K562 (cell line): Measurements from ENCODE around the gene COL11A2. TPM values are rescaled to one million over a fixed set of nuclear protein-coding genes. Genes with fewer than 3 reads are reported as not detected.

Experiments
- ARID1B ChIP-seq: fragments of 450-650 bp; IDR thresholded peaks from 2 replicates; pipeline ENCODE4 v1.6.1; 2016; ENCODE audit warnings: antibody characterized with exemption, mild to moderate bottlenecking, inconsistent platforms
- CHD2 ChIP-seq: IDR thresholded peaks from 2 replicates; pipeline ENCODE4 v1.6.1; 2011; ENCODE audit warnings: low read depth, low read length
- RAD21 ChIP-seq, 2 experiments: fragments of 250-450 bp in 1 of 2; fragments of 450-650 bp in 1 of 2; sonication (Bioruptor Pico) in 1 of 2; formaldehyde crosslinking in 1 of 2; IDR thresholded peaks in 1 of 2; conservative IDR thresholded peaks in 1 of 2; 2 replicates each; pipeline versions ENCODE4 v1.4.0 to v1.8.0; 2020 to 2022; ENCODE audit warnings: mild to moderate bottlenecking in 2 of 2, moderate library complexity in 1 of 2
- TEAD1 ChIP-seq, 2 experiments: fragments of 450-650 bp in 1 of 2; sonication (generic) in 1 of 2; formaldehyde crosslinking; IDR thresholded peaks; 2 replicates each; pipeline versions ENCODE4 v1.4.0 to v1.8.0; 2020 to 2022; ENCODE audit warnings: mild to moderate bottlenecking in 2 of 2, missing genetic modification reagents in 1 of 2
- ZNF184 ChIP-seq: sonication (generic); formaldehyde crosslinking; IDR thresholded peaks from 2 replicates; pipeline ENCODE4 v1.5.0; 2020; ENCODE audit warnings: missing genetic modification reagents
- polyA plus RNA-seq, 8 experiments: library from polyadenylated mRNA; depleted of rRNA in 4 of 8; stranded (reverse) in 5 of 8; unstranded in 3 of 8; fragments of >200 nt; fragmentation: Nextera tagmentation in 2 of 8; fragmentation: Illumina TruSeq in 1 of 8; extraction: Ambion mirVana in 2 of 8; extraction: Trizol in 1 of 8; gene quantifications; 2 replicates each; pipeline versions ENCODE4 v1.2.1 to v1.2.3, GENCODE V29; 2011 to 2014; ENCODE audit warnings: inconsistent platforms in 1 of 8, missing spikeins in 1 of 8
- total RNA-seq, 7 experiments: library from RNA; depleted of rRNA in 6 of 7; stranded (reverse); fragments of >200 nt in 6 of 7; fragmentation: Illumina TruSeq in 2 of 7; extraction: Trizol in 2 of 7; gene quantifications; 2 replicates each; pipeline versions ENCODE4 v1.2.1 to v1.2.3, GENCODE V29; 2011 to 2021; ENCODE audit warnings: low replicate concordance in 1 of 7
- TF ChIP-seq, protein P1 (sequence below), 2 experiments: fragments of 450-650 bp; formaldehyde crosslinking in 1 of 2; IDR thresholded peaks; 2 replicates each; pipeline versions ENCODE4 v1.4.0 to v1.6.1; 2014 to 2020; ENCODE audit warnings: mild to moderate bottlenecking in 2 of 2, borderline replicate concordance in 1 of 2, low read depth in 1 of 2
- TF ChIP-seq, protein P2 (sequence below): fragments of 450-650 bp; formaldehyde crosslinking; IDR thresholded peaks from 2 replicates; pipeline ENCODE4 v1.4.0; 2020; ENCODE audit warnings: mild to moderate bottlenecking, moderate library complexity
- TF ChIP-seq, protein P3 (sequence below): IDR thresholded peaks from 2 replicates; pipeline ENCODE4 v1.6.1; 2011; ENCODE audit warnings: borderline replicate concordance, low read depth, mild to moderate bottlenecking, moderate library complexity, low read length; ENCODE audit not compliant: insufficient read depth, poor library complexity, severe bottlenecking

The COL11A2 gene
- total and polyA plus RNA-seq, 9 of the 15 experiments (the other 6 are each of a cell fraction or from before 2014, with no cell fraction given): 0.04 to 0.35 (median 0.09) TPM; not detected in 1

DNA sequence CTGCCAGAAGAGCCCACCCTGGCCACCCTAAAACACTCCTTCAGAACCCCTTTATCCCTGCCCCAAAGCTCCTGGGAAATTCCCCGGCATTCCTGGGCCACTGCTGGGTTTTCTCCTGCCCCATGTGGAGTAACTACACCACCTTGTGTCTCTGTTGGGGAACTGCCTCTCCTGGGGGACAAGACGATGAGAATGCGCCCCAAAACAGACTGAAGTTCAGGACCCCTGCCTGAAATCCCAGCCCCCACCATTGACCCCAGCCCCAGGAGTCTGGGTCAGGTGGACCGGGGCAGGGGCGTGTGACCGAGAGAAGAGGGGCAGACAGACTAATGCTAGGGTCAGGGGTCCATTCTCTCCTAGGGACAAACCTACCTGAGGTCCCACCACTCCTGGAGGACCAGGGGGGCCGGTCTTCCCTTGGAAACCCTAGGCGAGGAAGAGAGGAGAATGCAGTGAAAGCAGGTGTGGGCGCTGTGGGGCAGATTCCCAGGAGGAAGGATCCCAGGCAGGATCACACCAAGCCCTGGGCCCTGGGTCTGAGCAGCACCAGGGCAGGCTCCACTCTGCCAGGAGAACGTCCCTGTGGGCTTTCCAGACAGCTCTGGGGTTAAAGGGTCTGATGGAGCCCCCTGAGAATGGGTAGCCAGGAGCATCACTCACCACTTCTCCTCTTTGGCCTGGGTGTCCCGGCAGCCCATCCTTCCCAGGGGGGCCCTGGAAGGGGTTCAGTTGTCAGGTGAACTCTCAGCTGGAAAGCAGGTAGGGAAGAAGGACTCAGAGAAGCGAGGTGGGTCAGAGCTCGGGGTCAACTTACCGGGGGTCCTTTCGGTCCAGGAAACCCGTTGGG, 19.4 kb downstream of the COL11A2 start (continued):
- TF ChIP-seq, protein P1, sequence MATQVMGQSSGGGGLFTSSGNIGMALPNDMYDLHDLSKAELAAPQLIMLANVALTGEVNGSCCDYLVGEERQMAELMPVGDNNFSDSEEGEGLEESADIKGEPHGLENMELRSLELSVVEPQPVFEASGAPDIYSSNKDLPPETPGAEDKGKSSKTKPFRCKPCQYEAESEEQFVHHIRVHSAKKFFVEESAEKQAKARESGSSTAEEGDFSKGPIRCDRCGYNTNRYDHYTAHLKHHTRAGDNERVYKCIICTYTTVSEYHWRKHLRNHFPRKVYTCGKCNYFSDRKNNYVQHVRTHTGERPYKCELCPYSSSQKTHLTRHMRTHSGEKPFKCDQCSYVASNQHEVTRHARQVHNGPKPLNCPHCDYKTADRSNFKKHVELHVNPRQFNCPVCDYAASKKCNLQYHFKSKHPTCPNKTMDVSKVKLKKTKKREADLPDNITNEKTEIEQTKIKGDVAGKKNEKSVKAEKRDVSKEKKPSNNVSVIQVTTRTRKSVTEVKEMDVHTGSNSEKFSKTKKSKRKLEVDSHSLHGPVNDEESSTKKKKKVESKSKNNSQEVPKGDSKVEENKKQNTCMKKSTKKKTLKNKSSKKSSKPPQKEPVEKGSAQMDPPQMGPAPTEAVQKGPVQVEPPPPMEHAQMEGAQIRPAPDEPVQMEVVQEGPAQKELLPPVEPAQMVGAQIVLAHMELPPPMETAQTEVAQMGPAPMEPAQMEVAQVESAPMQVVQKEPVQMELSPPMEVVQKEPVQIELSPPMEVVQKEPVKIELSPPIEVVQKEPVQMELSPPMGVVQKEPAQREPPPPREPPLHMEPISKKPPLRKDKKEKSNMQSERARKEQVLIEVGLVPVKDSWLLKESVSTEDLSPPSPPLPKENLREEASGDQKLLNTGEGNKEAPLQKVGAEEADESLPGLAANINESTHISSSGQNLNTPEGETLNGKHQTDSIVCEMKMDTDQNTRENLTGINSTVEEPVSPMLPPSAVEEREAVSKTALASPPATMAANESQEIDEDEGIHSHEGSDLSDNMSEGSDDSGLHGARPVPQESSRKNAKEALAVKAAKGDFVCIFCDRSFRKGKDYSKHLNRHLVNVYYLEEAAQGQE (IDR thresholded peaks at IDR 0.05; ENCODE audit: borderline replicate concordance): peak; percentile 56; the same call in 1 of the 2 replicates
- TF ChIP-seq, protein P1 (CRISPR knock-in tag; IDR thresholded peaks at IDR 0.05; ENCODE audit: low read depth): no peak
- TF ChIP-seq TEAD1 (CRISPR knock-in tag; IDR thresholded peaks at IDR 0.05) (0 out of 4 replicates have a peak, but pooled peaks of 1 of the 2 experiments have one; percentile 44), ARID1B (no peak), RAD21 (CRISPR knock-in tag; conservative IDR thresholded peaks at IDR 0.05 in 1 of 2, IDR thresholded peaks at IDR 0.05 in 1 of 2) (peak; percentile 78 to 85), CHD2 (no peak), ZNF184 (CRISPR knock-in tag) (no peak)
- TF ChIP-seq, protein P2, sequence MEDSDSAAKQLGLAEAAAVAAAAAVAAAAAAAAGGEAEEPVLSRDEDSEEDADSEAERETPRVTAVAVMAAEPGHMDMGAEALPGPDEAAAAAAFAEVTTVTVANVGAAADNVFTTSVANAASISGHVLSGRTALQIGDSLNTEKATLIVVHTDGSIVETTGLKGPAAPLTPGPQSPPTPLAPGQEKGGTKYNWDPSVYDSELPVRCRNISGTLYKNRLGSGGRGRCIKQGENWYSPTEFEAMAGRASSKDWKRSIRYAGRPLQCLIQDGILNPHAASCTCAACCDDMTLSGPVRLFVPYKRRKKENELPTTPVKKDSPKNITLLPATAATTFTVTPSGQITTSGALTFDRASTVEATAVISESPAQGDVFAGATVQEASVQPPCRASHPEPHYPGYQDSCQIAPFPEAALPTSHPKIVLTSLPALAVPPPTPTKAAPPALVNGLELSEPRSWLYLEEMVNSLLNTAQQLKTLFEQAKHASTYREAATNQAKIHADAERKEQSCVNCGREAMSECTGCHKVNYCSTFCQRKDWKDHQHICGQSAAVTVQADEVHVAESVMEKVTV (CRISPR knock-in tag): peak; percentile 49
- TF ChIP-seq, protein P3, sequence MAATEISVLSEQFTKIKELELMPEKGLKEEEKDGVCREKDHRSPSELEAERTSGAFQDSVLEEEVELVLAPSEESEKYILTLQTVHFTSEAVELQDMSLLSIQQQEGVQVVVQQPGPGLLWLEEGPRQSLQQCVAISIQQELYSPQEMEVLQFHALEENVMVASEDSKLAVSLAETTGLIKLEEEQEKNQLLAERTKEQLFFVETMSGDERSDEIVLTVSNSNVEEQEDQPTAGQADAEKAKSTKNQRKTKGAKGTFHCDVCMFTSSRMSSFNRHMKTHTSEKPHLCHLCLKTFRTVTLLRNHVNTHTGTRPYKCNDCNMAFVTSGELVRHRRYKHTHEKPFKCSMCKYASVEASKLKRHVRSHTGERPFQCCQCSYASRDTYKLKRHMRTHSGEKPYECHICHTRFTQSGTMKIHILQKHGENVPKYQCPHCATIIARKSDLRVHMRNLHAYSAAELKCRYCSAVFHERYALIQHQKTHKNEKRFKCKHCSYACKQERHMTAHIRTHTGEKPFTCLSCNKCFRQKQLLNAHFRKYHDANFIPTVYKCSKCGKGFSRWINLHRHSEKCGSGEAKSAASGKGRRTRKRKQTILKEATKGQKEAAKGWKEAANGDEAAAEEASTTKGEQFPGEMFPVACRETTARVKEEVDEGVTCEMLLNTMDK: peak; percentile 30
